ENCODE results near the gene CREB3L2. TPM values are rescaled to one million over a fixed set of nuclear protein-coding genes. Genes with fewer than 3 reads are reported as not detected.

The CREB3L2 gene
- total RNA-seq, 2 experiments from 2014 or later = 21.0 to 24.4 TPM

- CTCF ChIA-PET = interaction anchor here (16.3 kb wide), 1 partner anchor 92 kb away, joined by 334 read pairs; no protein-coding TSS in a partner anchor
- ATAC-seq = no peak
- Mint-ChIP-seq H3K27ac (no peak overlapping the region), H3K9me3 (no peaks in the 10 kb centered on the region), H3K36me3 (ENCODE audit: low read depth) (peaks cover 16% of the 10 kb centered on the region), H3K27me3 (no peaks in the 10 kb centered on the region), H3K4me1 (ENCODE audit: low read depth) (peaks cover 45% of the 10 kb centered on the region), H3K4me3 (no peak overlapping the region)
- intact Hi-C loops (cut with micrococcal nuclease) = no loop called here
- no peak for TF ChIP-seq CTCF (IDR thresholded peaks at IDR 0.05)
- DNase-seq = no peak
- POLR2A ChIA-PET = interaction anchor here (1.3 kb wide), 1 partner anchor 62 kb away, joined by 3 read pairs; no protein-coding TSS in a partner anchor
These were observed 5.0 kb downstream of the CREB3L2 start for GRCh38 chr7:137996871-137997270.

GRCh38 chr7:137996386-137996851 lies 5.5 kb downstream of the CREB3L2 start:
- no peaks in the 10 kb centered on the region for H3K9me3 Mint-ChIP-seq
- H3K4me3 Mint-ChIP-seq = no peak overlapping the region
- DNase-seq = no peak
- peaks cover 46% of the 10 kb centered on the region for H3K4me1 Mint-ChIP-seq (ENCODE audit: low read depth)
- H3K27ac Mint-ChIP-seq = peak overlapping the region; percentile 10
- no peak for TF ChIP-seq CTCF (IDR thresholded peaks at IDR 0.05)
- peaks cover 16% of the 10 kb centered on the region for H3K36me3 Mint-ChIP-seq (ENCODE audit: low read depth)
- CTCF ChIA-PET = interaction anchor here (16.3 kb wide), 1 partner anchor 92 kb away, joined by 334 read pairs; no protein-coding TSS in a partner anchor
- no peak for ATAC-seq
- intact Hi-C loops (cut with micrococcal nuclease) = no loop called here
- POLR2A ChIA-PET = interaction anchor here (0.7 to 1.3 kb wide), 2 partner anchors 61 to 132 kb away, joined by 3 read pairs; no protein-coding TSS in a partner anchor
- no peaks in the 10 kb centered on the region for H3K27me3 Mint-ChIP-seq

- no peak for DNase-seq
- intact Hi-C loops (cut with micrococcal nuclease) = no loop called here
These were observed 7.7 kb downstream of the CREB3L2 start for GRCh38 chr7:137994216-137994615.

GRCh38 chr7:137993395-137993743 lies 8.5 kb downstream of the CREB3L2 start:
- CTCF ChIA-PET = interaction anchor here (0.8 to 3.2 kb wide), 3 partner anchors 10 to 90 kb away, joined by 3 to 9 read pairs (median 8); no protein-coding TSS in a partner anchor
- no peak for TF ChIP-seq CTCF (IDR thresholded peaks at IDR 0.05)
- Mint-ChIP-seq H3K4me1 (ENCODE audit: low read depth) (peaks cover 27% of the 10 kb centered on the region), H3K36me3 (ENCODE audit: low read depth) (peaks cover 16% of the 10 kb centered on the region), H3K4me3 (no peak overlapping the region), H3K9me3 (no peaks in the 10 kb centered on the region), H3K27me3 (no peaks in the 10 kb centered on the region), H3K27ac (no peak overlapping the region)
- intact Hi-C loops (cut with micrococcal nuclease) = no loop called here
- no peak for DNase-seq
- POLR2A ChIA-PET = interaction anchor here (0.6 kb wide), 1 partner anchor 70 kb away, joined by 3 read pairs; no protein-coding TSS in a partner anchor
- no peak for ATAC-seq

More at GRCh38 chr7:137994216-137994615, 7.7 kb downstream of the CREB3L2 start:
- Mint-ChIP-seq H3K4me3 (no peak overlapping the region), H3K27ac (no peak overlapping the region), H3K9me3 (no peaks in the 10 kb centered on the region), H3K4me1 (ENCODE audit: low read depth) (peaks cover 33% of the 10 kb centered on the region), H3K36me3 (ENCODE audit: low read depth) (peaks cover 16% of the 10 kb centered on the region), H3K27me3 (no peaks in the 10 kb centered on the region)
- ATAC-seq = no peak
- POLR2A ChIA-PET = no interaction called here
- TF ChIP-seq CTCF (IDR thresholded peaks at IDR 0.05) = no peak
- CTCF ChIA-PET = interaction anchor here (0.8 to 3.2 kb wide), 4 partner anchors 9 to 92 kb away, joined by 3 to 9 read pairs (median 6); no protein-coding TSS in a partner anchor

Measured in activated CD8-positive, alpha-beta T cell treated with anti-CD3 and anti-CD28 coated beads for 36 hours (primary cell).